RWPE1 (cell line): Measurements from ENCODE around the gene RGS6.
A peak's percentile ranks its signal among the peaks of the same experiment; 100 is the strongest.

Experiments
- CTCF ChIA-PET: fragments of 350-600 bp; sonication (Branson Sonifier 250); formaldehyde crosslinking; extraction: SDS; loops from one replicate; lab custom pipeline; 2021; lab: Yijun Ruan, JAX
- POLR2A ChIA-PET: fragments of 400-600 bp; formaldehyde crosslinking; extraction: SDS; loops from one replicate; lab custom pipeline; 2020; ENCODE audit warnings: antibody characterized with exemption; ENCODE audit not compliant: low non-redundant PET; lab: Yijun Ruan, JAX
- DNase-seq: peaks from one replicate; pipeline ENCODE4 v3.0.0; 2012; ENCODE audit warnings: low spot score
- H3K27ac ChIP-seq: fragments of 450-650 bp; 2 replicates; pipeline ENCODE4 v1.5.1; 2017
- TF ChIP-seq, protein P1 (sequence below): fragments of 450-650 bp; conservative IDR thresholded peaks from 2 replicates; pipeline ENCODE4 v1.5.1; 2017; ENCODE audit warnings: low read depth, mild to moderate bottlenecking

Gene RGS6

DNA sequence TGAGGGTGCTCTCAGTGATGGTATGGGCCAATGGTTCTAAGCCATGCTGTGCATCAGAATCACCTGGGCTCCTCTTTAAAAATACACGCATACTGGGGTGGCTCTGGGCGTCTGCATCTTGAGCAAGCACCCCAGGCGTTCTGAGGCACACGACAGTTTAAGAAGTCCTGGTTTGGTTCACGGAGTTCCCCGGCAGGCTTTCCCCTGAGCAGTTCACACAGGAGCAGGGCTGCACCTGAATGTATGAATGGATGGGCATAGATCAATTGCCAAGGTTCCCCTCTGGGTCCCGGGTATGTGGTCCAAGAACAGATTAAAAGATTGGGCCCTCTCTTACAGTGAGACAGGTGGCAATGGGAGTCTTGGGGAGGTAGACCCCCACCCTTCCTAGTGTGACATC lies 566.4 kb downstream of the RGS6 start:
- no peak overlapping the region for H3K27ac ChIP-seq
- no peak for DNase-seq
- TF ChIP-seq, protein P1, sequence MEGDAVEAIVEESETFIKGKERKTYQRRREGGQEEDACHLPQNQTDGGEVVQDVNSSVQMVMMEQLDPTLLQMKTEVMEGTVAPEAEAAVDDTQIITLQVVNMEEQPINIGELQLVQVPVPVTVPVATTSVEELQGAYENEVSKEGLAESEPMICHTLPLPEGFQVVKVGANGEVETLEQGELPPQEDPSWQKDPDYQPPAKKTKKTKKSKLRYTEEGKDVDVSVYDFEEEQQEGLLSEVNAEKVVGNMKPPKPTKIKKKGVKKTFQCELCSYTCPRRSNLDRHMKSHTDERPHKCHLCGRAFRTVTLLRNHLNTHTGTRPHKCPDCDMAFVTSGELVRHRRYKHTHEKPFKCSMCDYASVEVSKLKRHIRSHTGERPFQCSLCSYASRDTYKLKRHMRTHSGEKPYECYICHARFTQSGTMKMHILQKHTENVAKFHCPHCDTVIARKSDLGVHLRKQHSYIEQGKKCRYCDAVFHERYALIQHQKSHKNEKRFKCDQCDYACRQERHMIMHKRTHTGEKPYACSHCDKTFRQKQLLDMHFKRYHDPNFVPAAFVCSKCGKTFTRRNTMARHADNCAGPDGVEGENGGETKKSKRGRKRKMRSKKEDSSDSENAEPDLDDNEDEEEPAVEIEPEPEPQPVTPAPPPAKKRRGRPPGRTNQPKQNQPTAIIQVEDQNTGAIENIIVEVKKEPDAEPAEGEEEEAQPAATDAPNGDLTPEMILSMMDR, result no peak
- ChIA-PET POLR2A (no interaction called here), CTCF (no interaction called here)

DNA sequence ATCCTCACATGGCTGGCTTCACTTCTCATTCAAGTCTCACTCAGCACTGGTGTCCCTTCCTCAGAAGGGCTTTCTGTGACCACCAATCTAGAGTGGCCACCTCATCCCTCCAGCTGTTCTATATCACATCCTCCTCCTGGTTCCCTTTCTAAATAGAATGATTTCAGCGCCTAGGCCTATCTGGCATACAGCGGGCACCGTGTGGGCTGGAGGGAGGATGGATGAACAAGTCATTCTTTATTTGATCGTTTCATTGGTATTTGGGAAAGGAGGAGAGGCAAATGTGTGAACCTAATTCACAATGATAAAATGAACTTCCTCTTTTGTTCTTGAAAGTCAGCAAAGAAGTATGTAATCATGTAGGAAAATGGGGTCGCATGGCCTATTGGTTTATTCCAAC lies 567.5 kb downstream of the RGS6 start:
- no peak overlapping the region for H3K27ac ChIP-seq
- TF ChIP-seq, protein P1, result no peak
- no peak for DNase-seq
- ChIA-PET POLR2A (no interaction called here), CTCF (no interaction called here)

DNA sequence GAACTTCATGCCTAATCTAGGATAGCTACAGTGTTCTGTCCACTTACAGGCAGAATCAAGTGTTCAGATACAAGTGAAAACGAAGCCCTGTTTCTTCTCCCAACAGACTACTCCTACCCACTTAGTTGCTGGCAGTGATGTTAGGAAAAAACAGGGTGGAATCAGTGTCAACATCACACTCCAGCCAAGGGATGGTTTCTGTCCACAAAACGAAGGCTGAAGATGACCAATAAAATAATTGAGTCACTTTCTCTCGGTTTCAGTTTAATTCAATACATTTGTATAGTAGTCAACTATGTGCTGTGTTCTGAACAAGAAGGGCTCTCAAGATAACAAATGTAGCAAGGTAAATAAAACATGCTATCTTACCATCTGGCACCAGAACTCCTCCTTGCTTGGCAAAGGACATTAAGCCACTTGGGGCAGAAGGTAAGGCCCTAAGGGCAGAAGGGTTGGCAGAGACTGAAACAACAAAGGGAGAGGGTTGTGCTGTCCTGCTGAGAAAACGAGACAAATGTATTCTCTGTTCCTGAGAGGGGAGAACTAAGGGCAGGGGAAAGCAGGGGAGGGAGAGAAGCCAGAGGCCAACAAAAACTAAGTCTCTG lies 568.1 kb downstream of the RGS6 start:
- CTCF ChIA-PET, result no interaction called here
- TF ChIP-seq, protein P1, result no peak
- no peak for DNase-seq
- H3K27ac ChIP-seq, result no peak overlapping the region
- POLR2A ChIA-PET, result no interaction called here

DNA sequence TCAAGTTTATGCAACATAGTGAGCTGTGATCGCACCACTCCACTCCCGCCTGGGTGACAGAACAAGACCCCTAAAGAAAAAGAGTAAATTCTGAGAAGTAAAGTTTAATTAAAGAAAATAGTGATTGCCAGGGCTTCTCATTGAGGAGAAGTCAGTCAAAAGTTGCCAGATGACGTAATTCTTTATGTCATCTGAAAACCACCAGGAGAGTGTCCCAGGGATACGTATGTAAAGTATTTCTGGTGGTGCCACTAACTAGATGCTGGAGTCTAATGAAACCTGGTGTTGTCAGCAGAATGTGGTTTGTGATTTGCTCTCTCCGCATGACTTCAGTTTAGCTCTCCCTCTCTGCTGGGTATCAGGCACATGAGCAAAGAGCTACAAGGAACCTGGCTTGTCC lies 569.2 kb downstream of the RGS6 start:
- no peak overlapping the region for H3K27ac ChIP-seq
- POLR2A ChIA-PET, result no interaction called here
- CTCF ChIA-PET, result interaction anchor here (0.6 to 0.9 kb wide), 3 partner anchors 13 to 404 kb away, joined by 3 read pairs; no protein-coding TSS in a partner anchor
- no peak for DNase-seq
- TF ChIP-seq, protein P1, result no peak

DNA sequence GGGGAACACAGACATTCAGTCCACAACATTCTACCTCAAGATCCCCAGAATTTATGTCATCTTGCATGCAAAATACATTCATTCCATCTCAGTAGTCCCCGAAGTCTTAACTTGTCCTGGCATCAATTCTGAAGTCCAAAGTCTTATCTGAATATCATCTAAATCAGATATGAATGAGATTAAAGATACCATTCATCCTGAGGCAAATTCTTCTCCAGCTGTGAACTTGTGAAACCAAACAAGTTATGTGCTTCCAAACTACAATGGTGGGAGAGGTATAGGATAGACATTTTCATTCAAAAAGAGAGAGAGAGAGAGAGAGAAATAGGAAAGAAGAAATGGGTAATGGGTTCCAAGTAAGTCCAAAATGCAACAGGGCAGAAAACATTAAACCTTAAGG lies 571.0 kb downstream of the RGS6 start:
- ChIA-PET POLR2A (no interaction called here), CTCF (no interaction called here)
- DNase-seq, result no peak
- no peak overlapping the region for H3K27ac ChIP-seq
- TF ChIP-seq, protein P1, result no peak

DNA sequence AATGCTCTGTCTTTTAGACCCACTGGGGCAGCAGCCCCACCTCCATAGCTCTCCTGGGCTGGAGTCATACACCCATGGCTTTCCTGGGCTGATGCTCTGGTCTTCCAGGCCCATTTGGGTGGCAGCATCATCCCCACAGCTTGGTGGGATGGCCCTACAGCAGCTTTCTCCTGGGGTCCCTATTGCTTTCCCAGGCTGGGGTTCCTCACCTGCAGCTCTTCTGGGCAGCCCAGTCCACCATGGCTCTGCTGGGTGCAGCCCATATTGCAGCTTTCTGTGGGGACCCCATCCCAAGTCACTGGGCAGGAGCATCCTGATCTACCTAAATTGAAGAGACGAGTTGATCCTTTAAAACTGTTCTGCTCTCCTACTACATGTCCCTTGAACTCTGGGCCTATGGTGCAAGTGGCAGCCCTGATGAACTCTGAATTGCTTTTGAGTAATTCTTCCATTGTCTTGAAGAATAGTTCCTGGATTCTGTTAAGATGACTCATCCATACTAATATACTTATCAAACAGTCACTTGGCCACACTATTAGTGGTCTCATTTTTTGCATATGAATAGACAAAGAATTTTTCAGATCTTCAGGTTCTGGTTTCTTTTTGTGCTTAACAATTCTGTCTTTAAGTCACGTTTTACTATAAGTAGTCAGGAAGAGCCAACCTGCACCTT lies 571.6 kb downstream of the RGS6 start:
- CTCF ChIA-PET, result no interaction called here
- TF ChIP-seq, protein P1, result no peak
- POLR2A ChIA-PET, result no interaction called here
- H3K27ac ChIP-seq, result no peak overlapping the region
- peak; percentile 16 for DNase-seq
